ENCODE results near the gene IFNL3.

Gene IFNL3

DNA sequence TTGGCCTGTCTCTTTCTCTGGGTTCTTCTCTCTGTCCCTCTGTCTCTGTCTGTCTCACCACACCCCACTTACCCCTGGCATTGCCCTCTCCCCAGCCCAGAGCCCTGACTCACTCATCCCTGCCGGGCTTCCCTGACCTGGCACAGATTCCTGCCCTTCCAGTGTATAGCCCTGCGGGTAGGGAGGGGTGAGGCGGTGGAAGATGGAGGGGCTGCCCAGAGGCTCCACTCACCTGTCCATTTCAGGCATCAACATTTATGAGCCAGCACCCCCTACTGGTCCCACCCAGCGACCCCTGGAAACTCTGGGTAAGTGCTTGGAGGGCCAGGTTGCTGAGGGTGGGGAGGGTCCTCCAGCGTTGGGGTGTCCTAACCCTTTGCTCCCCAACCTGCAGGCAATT is 47.0 kb downstream of the IFNL3 start:
- TF ChIP-seq, protein P1, sequence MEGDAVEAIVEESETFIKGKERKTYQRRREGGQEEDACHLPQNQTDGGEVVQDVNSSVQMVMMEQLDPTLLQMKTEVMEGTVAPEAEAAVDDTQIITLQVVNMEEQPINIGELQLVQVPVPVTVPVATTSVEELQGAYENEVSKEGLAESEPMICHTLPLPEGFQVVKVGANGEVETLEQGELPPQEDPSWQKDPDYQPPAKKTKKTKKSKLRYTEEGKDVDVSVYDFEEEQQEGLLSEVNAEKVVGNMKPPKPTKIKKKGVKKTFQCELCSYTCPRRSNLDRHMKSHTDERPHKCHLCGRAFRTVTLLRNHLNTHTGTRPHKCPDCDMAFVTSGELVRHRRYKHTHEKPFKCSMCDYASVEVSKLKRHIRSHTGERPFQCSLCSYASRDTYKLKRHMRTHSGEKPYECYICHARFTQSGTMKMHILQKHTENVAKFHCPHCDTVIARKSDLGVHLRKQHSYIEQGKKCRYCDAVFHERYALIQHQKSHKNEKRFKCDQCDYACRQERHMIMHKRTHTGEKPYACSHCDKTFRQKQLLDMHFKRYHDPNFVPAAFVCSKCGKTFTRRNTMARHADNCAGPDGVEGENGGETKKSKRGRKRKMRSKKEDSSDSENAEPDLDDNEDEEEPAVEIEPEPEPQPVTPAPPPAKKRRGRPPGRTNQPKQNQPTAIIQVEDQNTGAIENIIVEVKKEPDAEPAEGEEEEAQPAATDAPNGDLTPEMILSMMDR (IDR thresholded peaks at IDR 0.05; ENCODE audit: low read depth, low read length, missing control alignments): no peak
- no peak for DNase-seq (ENCODE audit: extremely low read depth, low read depth)
- H3K4me3 ChIP-seq (replicated peaks; ENCODE audit: low read depth, low read length): no peak overlapping the region

DNA sequence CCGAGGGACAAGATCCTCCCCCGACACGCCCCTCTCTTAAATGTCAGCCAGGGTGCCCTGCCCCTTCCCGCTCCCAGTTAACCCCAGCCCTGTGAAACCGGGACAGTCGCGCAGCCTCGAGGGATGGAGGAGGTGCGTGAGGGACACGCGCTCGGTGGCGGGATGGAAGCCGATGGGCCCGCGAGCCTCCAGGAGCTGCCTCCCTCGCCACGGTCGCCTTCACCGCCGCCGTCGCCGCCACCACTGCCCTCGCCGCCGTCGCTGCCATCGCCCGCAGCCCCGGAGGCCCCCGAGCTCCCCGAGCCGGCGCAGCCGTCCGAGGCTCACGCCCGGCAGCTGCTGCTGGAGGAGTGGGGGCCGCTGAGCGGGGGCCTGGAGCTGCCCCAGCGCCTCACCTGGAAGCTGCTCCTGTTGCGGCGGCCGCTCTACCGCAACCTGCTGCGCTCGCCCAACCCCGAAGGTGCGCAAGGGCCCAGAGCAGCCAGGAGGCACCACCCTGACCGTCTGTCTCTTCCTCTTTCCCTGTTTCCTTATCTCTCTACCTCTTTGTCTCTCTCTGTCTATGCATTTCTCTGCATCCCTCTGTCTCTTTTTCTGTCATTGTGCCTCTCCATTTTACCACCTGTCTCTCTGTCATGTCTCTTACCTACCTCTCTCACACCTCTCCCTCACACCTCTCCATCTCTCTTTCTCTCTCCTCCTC is 47.8 kb downstream of the IFNL3 start, which contains the start of gene NCCRP1:
Gene NCCRP1, plus strand, starts transcription at position 105 of the 703 bp plus-strand sequence. Its CDS starts 19 bp downstream, at position 124.
- no peak within 1 kb of the TSS for H3K4me3 ChIP-seq (replicated peaks; ENCODE audit: low read depth, low read length)
- TF ChIP-seq, protein P1 (IDR thresholded peaks at IDR 0.05; ENCODE audit: low read depth, low read length, missing control alignments): no peak

DNA sequence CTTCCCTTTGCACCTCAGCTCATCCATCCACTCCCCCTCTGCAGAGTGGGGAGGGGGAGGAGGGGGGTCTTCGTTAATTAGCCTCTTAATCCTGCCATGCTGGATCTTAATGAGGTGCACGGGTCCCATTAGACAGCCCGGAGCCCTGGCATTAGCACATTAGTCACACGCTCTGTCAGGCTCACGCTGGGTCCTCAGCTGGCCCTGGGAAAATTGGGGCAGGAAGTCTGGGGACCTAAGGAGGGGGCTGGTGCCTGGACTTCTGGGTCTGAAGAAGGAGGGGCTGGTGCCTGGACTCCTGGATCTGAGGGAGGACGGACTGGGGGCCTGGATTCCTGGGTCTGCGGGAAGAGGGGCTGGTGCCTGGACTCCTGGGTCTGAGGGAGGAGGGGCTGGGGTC is 48.5 kb downstream of the IFNL3 start:
- DNase-seq (ENCODE audit: extremely low read depth, low read depth): no peak
- H3K4me3 ChIP-seq (replicated peaks; ENCODE audit: low read depth, low read length): no peak overlapping the region
- TF ChIP-seq, protein P1 (IDR thresholded peaks at IDR 0.05; ENCODE audit: low read depth, low read length, missing control alignments): no peak

More for the DNA sequence above, 47.8 kb downstream of the IFNL3 start, which contains the start of gene NCCRP1:
- DNase-seq (ENCODE audit: extremely low read depth, low read depth): no peak

DNA sequence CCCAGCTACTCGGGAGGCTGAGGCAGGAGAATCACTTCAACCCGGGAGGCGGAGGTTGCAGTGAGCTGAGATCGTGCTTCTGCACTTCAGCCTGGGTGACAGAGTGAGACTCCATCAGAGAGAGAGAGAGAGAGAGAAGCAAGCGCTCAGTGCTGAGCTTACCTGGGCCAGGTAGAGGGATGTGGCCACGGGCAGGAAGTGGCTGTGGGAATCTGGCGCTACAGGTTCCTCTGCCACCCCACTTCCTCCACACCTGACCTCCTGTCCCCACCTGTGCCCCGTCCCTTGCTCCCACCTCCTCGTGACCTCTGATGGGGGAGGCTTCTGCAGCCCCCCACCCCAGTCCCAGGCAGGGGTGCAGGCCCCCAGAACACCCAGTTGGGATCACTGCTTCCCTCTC is 49.1 kb downstream of the IFNL3 start:
- no peak for DNase-seq (ENCODE audit: extremely low read depth, low read depth)
- H3K4me3 ChIP-seq (replicated peaks; ENCODE audit: low read depth, low read length): no peak overlapping the region
- TF ChIP-seq, protein P1 (IDR thresholded peaks at IDR 0.05; ENCODE audit: low read depth, low read length, missing control alignments): no peak

DNA sequence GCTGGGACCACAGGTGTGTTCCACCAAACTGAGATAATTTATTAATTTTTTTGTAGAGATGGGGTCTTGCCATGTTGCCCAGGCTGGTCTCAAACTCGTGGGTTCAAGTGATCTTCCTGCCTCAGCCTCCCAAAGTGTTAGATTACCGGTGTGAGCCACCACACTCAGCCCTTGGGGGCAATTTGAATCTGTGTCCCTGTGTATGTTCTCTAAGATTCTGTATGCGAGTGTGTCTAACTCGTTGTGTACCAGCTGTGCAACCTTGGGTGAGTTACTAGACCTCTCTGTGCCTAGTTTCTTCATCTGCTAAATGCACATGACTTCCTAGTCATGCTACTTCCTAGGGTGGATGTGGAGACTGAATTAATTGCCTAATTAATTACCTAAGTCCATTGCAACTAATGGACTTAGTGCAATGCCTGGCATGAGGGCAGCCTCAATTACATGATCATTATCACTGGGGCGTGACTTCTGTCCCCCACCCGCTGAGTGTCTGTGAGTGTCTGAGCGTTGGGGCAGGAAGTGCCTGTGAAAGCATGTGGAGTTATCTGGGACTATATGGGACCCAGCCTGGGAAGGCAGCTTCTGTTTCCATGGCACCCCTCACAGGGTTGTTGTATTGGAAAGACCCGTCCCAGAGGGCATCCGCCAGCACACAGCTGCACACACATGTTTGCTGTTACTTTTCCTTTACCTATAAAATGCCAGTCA is 49.8 kb downstream of the IFNL3 start:
- no peak overlapping the region for H3K4me3 ChIP-seq (replicated peaks; ENCODE audit: low read depth, low read length)
- TF ChIP-seq, protein P1 (IDR thresholded peaks at IDR 0.05; ENCODE audit: low read depth, low read length, missing control alignments): no peak
- DNase-seq (ENCODE audit: extremely low read depth, low read depth): no peak

DNA sequence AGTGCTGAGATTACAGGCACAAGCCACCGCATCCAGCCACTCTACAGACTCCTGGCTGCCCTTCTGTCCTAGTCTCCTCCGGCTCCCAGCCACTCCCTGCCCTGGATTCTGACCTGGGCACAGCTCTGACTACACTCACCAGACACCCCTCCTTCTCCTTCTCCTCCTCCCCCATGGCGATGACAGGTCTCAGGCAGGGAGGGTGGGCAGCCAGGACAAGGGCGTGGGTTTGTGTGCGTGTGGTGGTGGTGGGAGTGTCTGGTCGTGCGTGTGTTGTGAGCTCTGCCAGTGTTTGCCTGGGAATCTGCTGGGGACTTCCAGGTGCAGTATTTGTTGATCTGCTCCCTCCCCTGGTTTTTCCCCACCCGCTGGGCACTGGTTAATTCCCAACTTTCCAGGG is 51.0 kb downstream of the IFNL3 start:
- TF ChIP-seq, protein P1 (IDR thresholded peaks at IDR 0.05; ENCODE audit: low read depth, low read length, missing control alignments): no peak
- DNase-seq (ENCODE audit: extremely low read depth, low read depth): no peak
- H3K4me3 ChIP-seq (replicated peaks; ENCODE audit: low read depth, low read length): no peak overlapping the region
